K562 (cell line): ENCODE results near the gene TAF1B. TPM values are rescaled to one million over a fixed set of nuclear protein-coding genes. Genes with fewer than 3 reads are reported as not detected.

Experiments
- CCNT2 ChIP-seq: IDR thresholded peaks from 2 replicates; pipeline ENCODE4 v1.6.1; 2011; ENCODE audit warnings: borderline replicate concordance, low read depth, mild to moderate bottlenecking, moderate library complexity, mixed read lengths, low read length; ENCODE audit not compliant: insufficient read length; ENCODE audit errors: extremely low read depth
- CEBPB ChIP-seq: fragments of 450-650 bp; IDR thresholded peaks from 2 replicates; pipeline ENCODE4 v1.6.1; 2016; ENCODE audit warnings: missing genetic modification characterization, missing compliant biosample characterization
- CEBPG ChIP-seq, 3 experiments: fragments of 200-800 bp in 1 of 3; sonication (Bioruptor generic) in 1 of 3; sonication (generic) in 1 of 3; formaldehyde crosslinking in 1 of 3; IDR thresholded peaks in 2 of 3; conservative IDR thresholded peaks in 1 of 3; 2 replicates each; pipeline versions ENCODE4 v1.6.1 to v1.8.0; 2016 to 2022; ENCODE audit warnings: missing compliant biosample characterization in 2 of 3, missing genetic modification characterization in 2 of 3, mild to moderate bottlenecking in 1 of 3, missing genetic modification reagents in 1 of 3
- CLOCK ChIP-seq: fragments of 250-450 bp; sonication (Bioruptor Pico); IDR thresholded peaks from 2 replicates; pipeline ENCODE4 v1.4.0; 2020; ENCODE audit warnings: mild to moderate bottlenecking, moderate library complexity, borderline replicate concordance
- CREB1 ChIP-seq, 2 experiments: sonication (generic) in 1 of 2; formaldehyde crosslinking in 1 of 2; IDR thresholded peaks; 2 replicates each; pipeline versions ENCODE4 v1.6.1 to v1.8.0; 2012 to 2022; ENCODE audit warnings: inconsistent platforms in 1 of 2, mild to moderate bottlenecking in 1 of 2, missing genetic modification reagents in 1 of 2, moderate library complexity in 1 of 2
- CTCFL ChIP-seq: IDR thresholded peaks from 2 replicates; pipeline ENCODE4 v1.6.1; 2011; ENCODE audit warnings: borderline replicate concordance, low read depth, mild to moderate bottlenecking, moderate library complexity, low read length; ENCODE audit not compliant: insufficient read depth, poor library complexity, severe bottlenecking
- EP300 ChIP-seq: IDR thresholded peaks from 2 replicates; pipeline ENCODE4 v1.6.1; 2012; ENCODE audit warnings: low read length, improper control_type of control experiment
- FOXA3 ChIP-seq, 2 experiments: fragments of 450-650 bp in 1 of 2; sonication (generic) in 1 of 2; formaldehyde crosslinking; IDR thresholded peaks in 1 of 2; conservative IDR thresholded peaks in 1 of 2; 2 replicates each; pipeline versions ENCODE4 v1.4.0 to v1.8.0; 2020 to 2022; ENCODE audit warnings: mild to moderate bottlenecking in 2 of 2, missing genetic modification reagents in 1 of 2
- MTA3 ChIP-seq: fragments of 450-650 bp; formaldehyde crosslinking; IDR thresholded peaks from 2 replicates; pipeline ENCODE4 v1.6.1; 2017; ENCODE audit warnings: mild to moderate bottlenecking, borderline replicate concordance
- ZC3H4 ChIP-seq: sonication (generic); formaldehyde crosslinking; IDR thresholded peaks from 2 replicates; pipeline ENCODE4 v1.9.0; 2021; ENCODE audit warnings: missing genetic modification reagents, borderline replicate concordance
- ZNF274 ChIP-seq: IDR thresholded peaks from 2 replicates; pipeline ENCODE4 v1.6.1; 2011; ENCODE audit warnings: low read depth, mild to moderate bottlenecking, low read length, moderate library complexity, borderline replicate concordance
- polyA plus RNA-seq, 8 experiments: library from polyadenylated mRNA; depleted of rRNA in 4 of 8; stranded (reverse) in 5 of 8; unstranded in 3 of 8; fragments of >200 nt; fragmentation: Nextera tagmentation in 2 of 8; fragmentation: Illumina TruSeq in 1 of 8; extraction: Ambion mirVana in 2 of 8; extraction: Trizol in 1 of 8; gene quantifications; 2 replicates each; pipeline versions ENCODE4 v1.2.1 to v1.2.3, GENCODE V29; 2011 to 2014; ENCODE audit warnings: inconsistent platforms in 1 of 8, missing spikeins in 1 of 8
- total RNA-seq, 7 experiments: library from RNA; depleted of rRNA in 6 of 7; stranded (reverse); fragments of >200 nt in 6 of 7; fragmentation: Illumina TruSeq in 2 of 7; extraction: Trizol in 2 of 7; gene quantifications; 2 replicates each; pipeline versions ENCODE4 v1.2.1 to v1.2.3, GENCODE V29; 2011 to 2021; ENCODE audit warnings: low replicate concordance in 1 of 7
- TF ChIP-seq, protein P1 (sequence below): sonication (generic); formaldehyde crosslinking; IDR thresholded peaks from 2 replicates; pipeline ENCODE4 v1.8.1; 2023; ENCODE audit warnings: mild to moderate bottlenecking, missing genetic modification reagents
- TF ChIP-seq, protein P2 (sequence below): fragments of 250-450 bp; sonication (Bioruptor Pico); IDR thresholded peaks from 2 replicates; pipeline ENCODE4 v1.5.0; 2020; ENCODE audit warnings: mild to moderate bottlenecking
- TF ChIP-seq, protein P3 (sequence below): fragments of 250-450 bp; sonication (Bioruptor Pico); IDR thresholded peaks from 2 replicates; pipeline ENCODE4 v1.8.0; 2022; ENCODE audit warnings: inconsistent platforms

Gene TAF1B
- total and polyA plus RNA-seq, 9 of the 15 experiments (the other 6 are each of a cell fraction or from before 2014, with no cell fraction given), result 8.8 to 25.1 (median 17.3) TPM

DNA sequence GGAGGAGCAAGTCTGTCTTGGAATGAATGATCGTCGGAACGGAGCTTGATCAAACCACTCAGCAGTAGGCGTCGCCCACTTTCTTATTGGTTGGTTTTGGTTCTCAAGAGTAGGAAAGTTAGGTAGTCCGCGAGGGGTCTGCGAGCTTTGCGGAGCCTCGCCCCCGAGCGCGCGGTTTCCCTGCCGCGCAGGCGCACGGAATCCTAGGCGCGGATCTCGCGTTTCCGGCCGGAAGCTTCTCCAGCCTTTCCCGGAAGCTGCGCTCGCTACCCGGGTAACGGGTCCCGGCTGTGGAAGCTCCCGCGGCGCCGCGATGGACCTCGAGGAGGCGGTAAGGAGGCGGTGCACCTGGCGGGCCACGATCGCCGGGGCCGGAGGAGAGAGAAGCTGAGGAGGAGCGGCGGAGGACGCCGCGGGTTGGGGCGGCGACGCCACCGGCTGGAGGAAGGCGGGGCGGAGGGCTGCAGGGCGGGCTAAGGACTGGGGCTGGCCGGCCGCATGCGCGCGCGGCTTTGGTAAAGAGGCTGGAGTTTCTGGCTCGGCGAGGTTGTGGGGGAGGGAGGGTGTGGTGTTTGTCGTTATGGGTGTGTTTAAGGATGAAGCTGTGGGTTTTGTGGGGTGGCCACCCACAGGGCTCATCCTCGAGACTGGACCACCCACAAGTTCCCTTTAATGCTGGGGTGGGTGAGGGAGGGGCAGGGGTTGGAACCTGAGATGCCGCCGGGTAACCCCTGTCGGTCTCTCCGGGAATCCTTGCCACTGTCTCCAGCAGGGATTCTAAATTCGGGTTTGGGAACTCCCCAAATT, at the start of gene TAF1B (continued):
- no peak for TF ChIP-seq CLOCK (CRISPR knock-in tag)
- no peak; the same call in 1 of the 2 replicates for TF ChIP-seq EP300
- TF ChIP-seq ZNF274, result no peak
- TF ChIP-seq FOXA3 (CRISPR knock-in tag; conservative IDR thresholded peaks at IDR 0.05 in 1 of 2, IDR thresholded peaks at IDR 0.05 in 1 of 2), result no peak
- no peak for TF ChIP-seq CEBPB (tag)
- TF ChIP-seq, protein P1, sequence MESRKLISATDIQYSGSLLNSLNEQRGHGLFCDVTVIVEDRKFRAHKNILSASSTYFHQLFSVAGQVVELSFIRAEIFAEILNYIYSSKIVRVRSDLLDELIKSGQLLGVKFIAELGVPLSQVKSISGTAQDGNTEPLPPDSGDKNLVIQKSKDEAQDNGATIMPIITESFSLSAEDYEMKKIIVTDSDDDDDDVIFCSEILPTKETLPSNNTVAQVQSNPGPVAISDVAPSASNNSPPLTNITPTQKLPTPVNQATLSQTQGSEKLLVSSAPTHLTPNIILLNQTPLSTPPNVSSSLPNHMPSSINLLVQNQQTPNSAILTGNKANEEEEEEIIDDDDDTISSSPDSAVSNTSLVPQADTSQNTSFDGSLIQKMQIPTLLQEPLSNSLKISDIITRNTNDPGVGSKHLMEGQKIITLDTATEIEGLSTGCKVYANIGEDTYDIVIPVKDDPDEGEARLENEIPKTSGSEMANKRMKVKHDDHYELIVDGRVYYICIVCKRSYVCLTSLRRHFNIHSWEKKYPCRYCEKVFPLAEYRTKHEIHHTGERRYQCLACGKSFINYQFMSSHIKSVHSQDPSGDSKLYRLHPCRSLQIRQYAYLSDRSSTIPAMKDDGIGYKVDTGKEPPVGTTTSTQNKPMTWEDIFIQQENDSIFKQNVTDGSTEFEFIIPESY (CRISPR knock-in tag), result peak; percentile 72; the same call in 1 of the 2 replicates
- TF ChIP-seq, protein P2, sequence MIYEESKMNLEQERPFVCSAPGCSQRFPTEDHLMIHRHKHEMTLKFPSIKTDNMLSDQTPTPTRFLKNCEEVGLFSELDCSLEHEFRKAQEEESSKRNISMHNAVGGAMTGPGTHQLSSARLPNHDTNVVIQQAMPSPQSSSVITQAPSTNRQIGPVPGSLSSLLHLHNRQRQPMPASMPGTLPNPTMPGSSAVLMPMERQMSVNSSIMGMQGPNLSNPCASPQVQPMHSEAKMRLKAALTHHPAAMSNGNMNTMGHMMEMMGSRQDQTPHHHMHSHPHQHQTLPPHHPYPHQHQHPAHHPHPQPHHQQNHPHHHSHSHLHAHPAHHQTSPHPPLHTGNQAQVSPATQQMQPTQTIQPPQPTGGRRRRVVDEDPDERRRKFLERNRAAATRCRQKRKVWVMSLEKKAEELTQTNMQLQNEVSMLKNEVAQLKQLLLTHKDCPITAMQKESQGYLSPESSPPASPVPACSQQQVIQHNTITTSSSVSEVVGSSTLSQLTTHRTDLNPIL (CRISPR knock-in tag), result no peak
- TF ChIP-seq MTA3, result no peak
- peak; percentile 86 for TF ChIP-seq CCNT2
- TF ChIP-seq CREB1 (IDR thresholded peaks at IDR 0.05), result peak; percentile 18; the same call in 1 of the 2 replicates
- TF ChIP-seq CREB1 (CRISPR knock-in tag; IDR thresholded peaks at IDR 0.05), result peak; percentile 74
- no peak for TF ChIP-seq ZC3H4 (CRISPR knock-in tag)
- TF ChIP-seq, protein P3, sequence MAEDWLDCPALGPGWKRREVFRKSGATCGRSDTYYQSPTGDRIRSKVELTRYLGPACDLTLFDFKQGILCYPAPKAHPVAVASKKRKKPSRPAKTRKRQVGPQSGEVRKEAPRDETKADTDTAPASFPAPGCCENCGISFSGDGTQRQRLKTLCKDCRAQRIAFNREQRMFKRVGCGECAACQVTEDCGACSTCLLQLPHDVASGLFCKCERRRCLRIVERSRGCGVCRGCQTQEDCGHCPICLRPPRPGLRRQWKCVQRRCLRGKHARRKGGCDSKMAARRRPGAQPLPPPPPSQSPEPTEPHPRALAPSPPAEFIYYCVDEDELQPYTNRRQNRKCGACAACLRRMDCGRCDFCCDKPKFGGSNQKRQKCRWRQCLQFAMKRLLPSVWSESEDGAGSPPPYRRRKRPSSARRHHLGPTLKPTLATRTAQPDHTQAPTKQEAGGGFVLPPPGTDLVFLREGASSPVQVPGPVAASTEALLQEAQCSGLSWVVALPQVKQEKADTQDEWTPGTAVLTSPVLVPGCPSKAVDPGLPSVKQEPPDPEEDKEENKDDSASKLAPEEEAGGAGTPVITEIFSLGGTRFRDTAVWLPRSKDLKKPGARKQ, result no peak
- no peak for TF ChIP-seq CEBPG (CRISPR knock-in tag; IDR thresholded peaks at IDR 0.05)
- TF ChIP-seq CEBPG (tag; conservative IDR thresholded peaks at IDR 0.05 in 1 of 2, IDR thresholded peaks at IDR 0.05 in 1 of 2), result no peak
- peak; percentile 29 for TF ChIP-seq CTCFL
